ENCODE data around the gene CLK2.

The CLK2 gene

GRCh38 chr1:155273343-155274245 lies at the start of gene CLK2:
Gene CLK2, minus strand, starts transcription at chr1:155273504. Its CDS starts 2,527 bp downstream, at chr1:155270977.
- peak; percentile 96 for DNase-seq (ENCODE audit: low read depth)

GRCh38 chr1:155322571-155322952 lies 49.3 kb upstream of the CLK2 start:
- no peak for DNase-seq (ENCODE audit: low read depth)

- no peak for DNase-seq (ENCODE audit: low read depth)
Observed at GRCh38 chr1:155321639-155322503, 48.6 kb upstream of the CLK2 start.

- DNase-seq (ENCODE audit: low read depth) = no peak
Observed at GRCh38 chr1:155320661-155321617, 47.6 kb upstream of the CLK2 start, which contains the start of gene RUSC1. Gene RUSC1, plus strand, starts transcription at chr1:155320894. Its CDS starts 880 bp downstream, at chr1:155321774.

GRCh38 chr1:155320252-155320651 lies 46.9 kb upstream of the CLK2 start:
- DNase-seq (ENCODE audit: low read depth) = no peak

GRCh38 chr1:155319536-155319935 lies 46.2 kb upstream of the CLK2 start:
- no peak for DNase-seq (ENCODE audit: low read depth)

GRCh38 chr1:155318082-155318481 lies 44.8 kb upstream of the CLK2 start:
- DNase-seq (ENCODE audit: low read depth) = no peak

GRCh38 chr1:155316922-155317321 lies 43.6 kb upstream of the CLK2 start:
- no peak for DNase-seq (ENCODE audit: low read depth)

- DNase-seq (ENCODE audit: low read depth) = no peak
Observed at GRCh38 chr1:155313261-155313660, 40.0 kb upstream of the CLK2 start.

- no peak for DNase-seq (ENCODE audit: low read depth)
Observed at GRCh38 chr1:155309423-155310021, 36.2 kb upstream of the CLK2 start.

- peak; percentile 97 for DNase-seq (ENCODE audit: low read depth)
Observed at GRCh38 chr1:155308493-155309422, 35.5 kb upstream of the CLK2 start, which contains the start of gene FDPS. Gene FDPS, plus strand, starts transcription at chr1:155308866. Its CDS starts 924 bp downstream, at chr1:155309790.

- DNase-seq (ENCODE audit: low read depth) = no peak
Observed at GRCh38 chr1:155307247-155307740, 34.0 kb upstream of the CLK2 start.

- DNase-seq (ENCODE audit: low read depth) = no peak
Observed at GRCh38 chr1:155305881-155306391, 32.6 kb upstream of the CLK2 start.

- DNase-seq (ENCODE audit: low read depth) = no peak
Observed at GRCh38 chr1:155304558-155305063, 31.3 kb upstream of the CLK2 start.

- no peak for DNase-seq (ENCODE audit: low read depth)
Observed at GRCh38 chr1:155301342-155301841, 28.1 kb upstream of the CLK2 start, which contains the start of gene PKLR. Gene PKLR, minus strand, starts transcription at chr1:155301438. Its CDS starts 43 bp downstream, at chr1:155301395.

GRCh38 chr1:155300553-155301329 lies 27.4 kb upstream of the CLK2 start:
- no peak for DNase-seq (ENCODE audit: low read depth)

- DNase-seq (ENCODE audit: low read depth) = no peak
Observed at GRCh38 chr1:155300024-155300423, 26.7 kb upstream of the CLK2 start.

- no peak for DNase-seq (ENCODE audit: low read depth)
Observed at GRCh38 chr1:155297384-155297783, 24.1 kb upstream of the CLK2 start.

Measured in CMK (cell line).